Spleen (tissue), 7 donors: ENCODE measurements around the gene SLAMF6.

Source experiments
- CTCF ChIP-seq, 11 experiments: fragments of 200-600 bp in 7 of 11; fragments of 450-650 bp in 4 of 11; sonication (generic) in 4 of 11; IDR thresholded peaks in 8 of 11; conservative IDR thresholded peaks in 3 of 11; 1 replicate in 7 of 11; 2 replicates in 4 of 11; pipeline versions ENCODE4 v1.4.0 to v1.8.0; 2016 to 2021; ENCODE audit warnings: antibody characterized with exemption in 11 of 11, inconsistent platforms in 4 of 11, mild to moderate bottlenecking in 1 of 11
- POLR2A ChIP-seq, 3 donors: fragments of 450-650 bp; IDR thresholded peaks; one replicate each; pipeline ENCODE4 v1.5.1; 2017; ENCODE audit warnings: antibody characterized with exemption in 3 of 3, mild to moderate bottlenecking in 1 of 3
- POLR2AphosphoS5 ChIP-seq, 3 donors: sonication (generic); formaldehyde crosslinking; IDR thresholded peaks; one replicate each; pipeline ENCODE4 v1.5.1; 2017; ENCODE audit warnings: antibody characterized with exemption in 3 of 3
- donor health status: DM: no; HTN: no; CAD: no; lungs with moderate emphysema.
- donor health status: DM: no; HTN: no; CAD: no.
- donor health status: DM: no; HTN: no; CAD: no.

- TF ChIP-seq CTCF (IDR thresholded peaks at IDR 0.05 in 8 of 11, conservative IDR thresholded peaks at IDR 0.05 in 3 of 11) (no peak), POLR2AphosphoS5 (IDR thresholded peaks at IDR 0.05) (no peak), POLR2A (IDR thresholded peaks at IDR 0.05) (no peak)
Measured at GRCh38 chr1:160439718-160440117, 83.3 kb downstream of the SLAMF6 start.
